Left lobe of liver (tissue), 2 donors: ENCODE data around the gene GLIS1. TPM values are rescaled to one million over a fixed set of nuclear protein-coding genes. Genes with fewer than 3 reads are reported as not detected.

Experiments used
- ATAC-seq: fragments of 200-7000 bp; cut with Tn5 transposase; one replicate; pipeline ENCODE4 v1.9.1; 2020; ENCODE audit warnings: mild to moderate bottlenecking, moderate library complexity
- DNase-seq: peaks from one replicate; pipeline ENCODE4 v3.0.0-alpha.2; 2020; ENCODE audit warnings: low spot score
- total RNA-seq: library from RNA; stranded (reverse); gene quantifications from one replicate; pipeline ENCODE4 v1.2.1, GENCODE V29; 2021
- donor health status: DM: no; HTN: no; CAD: no; lungs with moderate emphysema.
- donor health status: DM: no; HTN: yes; CAD: no.

The GLIS1 gene
- total RNA-seq, 1 donor from 2014 or later: not detected

GRCh38 chr1:53458634-53459033 is 280.3 kb downstream of the GLIS1 start:
- no peak for ATAC-seq
- DNase-seq: no peak

Other genes starting within 250 kb of the GLIS1 start
- 5.8 TPM for gene NDC1, start 99.1 kb upstream of the GLIS1 start, total RNA-seq
- gene YIPF1, start 150.6 kb upstream of the GLIS1 start, total RNA-seq: 18.3 TPM
- gene DIO1, start 155.0 kb upstream of the GLIS1 start, total RNA-seq: 39.4 TPM
- 14.4 TPM for gene IFT25, start 206.5 kb upstream of the GLIS1 start, total RNA-seq
- gene LRRC42, start 207.2 kb upstream of the GLIS1 start, total RNA-seq: 10.5 TPM